RPMI7951 (cell line): ENCODE results near the gene IPO8. TPM values are rescaled to one million over a fixed set of nuclear protein-coding genes. Genes with fewer than 3 reads are reported as not detected.

Experiments
- DNase-seq: peaks from one replicate; pipeline ENCODE4 v3.0.0-alpha.2; 2012; ENCODE audit warnings: low read depth
- total RNA-seq: library from RNA; depleted of rRNA; stranded (reverse); fragments of >200 nt; shearing (Covaris generic); gene quantifications from 2 replicates; pipeline ENCODE4 v1.2.3, GENCODE V29; 2014

Gene IPO8
- total RNA-seq, 1 experiment from 2014 or later: 14.7 TPM

GRCh38 chr12:30691122-30691879, 4.4 kb downstream of the IPO8 start:
- peak; percentile 73 for DNase-seq

GRCh38 chr12:30687265-30687986, 8.2 kb downstream of the IPO8 start:
- no peak for DNase-seq

GRCh38 chr12:30679241-30679640, 16.4 kb downstream of the IPO8 start:
- DNase-seq: no peak

- no peak for DNase-seq
Observed at GRCh38 chr12:30678221-30678620, 17.4 kb downstream of the IPO8 start.

- no peak for DNase-seq
Observed at GRCh38 chr12:30661210-30661609, 34.5 kb downstream of the IPO8 start.

GRCh38 chr12:30652034-30652696, 43.5 kb downstream of the IPO8 start:
- DNase-seq: no peak

GRCh38 chr12:30646821-30647220, 48.8 kb downstream of the IPO8 start:
- no peak for DNase-seq

- peak; percentile 4 for DNase-seq
Observed at GRCh38 chr12:30643366-30643765, 52.3 kb downstream of the IPO8 start.

GRCh38 chr12:30640392-30640791, 55.3 kb downstream of the IPO8 start:
- DNase-seq: no peak

GRCh38 chr12:30635385-30635784, 60.3 kb downstream of the IPO8 start:
- DNase-seq: no peak

GRCh38 chr12:30631740-30632139, 63.9 kb downstream of the IPO8 start:
- no peak for DNase-seq

GRCh38 chr12:30630979-30631285, 64.7 kb downstream of the IPO8 start:
- no peak for DNase-seq

GRCh38 chr12:30630076-30630978, 65.3 kb downstream of the IPO8 start:
- DNase-seq: no peak

GRCh38 chr12:30626847-30627246, 68.8 kb downstream of the IPO8 start:
- no peak for DNase-seq

GRCh38 chr12:30624009-30624408, 71.7 kb downstream of the IPO8 start:
- DNase-seq: no peak

- DNase-seq: peak; percentile 27
Observed at GRCh38 chr12:30622509-30622908, 73.2 kb downstream of the IPO8 start.

- DNase-seq: peak; percentile 2
Observed at GRCh38 chr12:30621663-30622241, 73.9 kb downstream of the IPO8 start.

GRCh38 chr12:30617346-30618016, 78.2 kb downstream of the IPO8 start:
- DNase-seq: no peak

- peak; percentile 20 for DNase-seq
Observed at GRCh38 chr12:30614031-30614430, 81.6 kb downstream of the IPO8 start.

- DNase-seq: peak; percentile 6
Observed at GRCh38 chr12:30613119-30613830, 82.4 kb downstream of the IPO8 start.
